Activated naive CD4-positive, alpha-beta T cell treated with anti-CD3 and anti-CD28 coated beads, Interleukin-2, amount 50 U/mL, for 24 hours (primary cell): Measurements from ENCODE around the gene PDP2.

Experiments
- H3K27ac Mint-ChIP-seq: one replicate; pipeline ENCODE4 v1.8.0; 2021; ENCODE audit warnings: mild to moderate bottlenecking, mixed read lengths
- H3K27me3 Mint-ChIP-seq: one replicate; pipeline ENCODE4 v1.8.0; 2021; ENCODE audit warnings: mixed read lengths
- H3K36me3 Mint-ChIP-seq: one replicate; pipeline ENCODE4 v1.8.0; 2021; ENCODE audit warnings: mixed read lengths
- H3K4me1 Mint-ChIP-seq: one replicate; pipeline ENCODE4 v1.8.0; 2021; ENCODE audit warnings: mixed read lengths
- H3K4me3 Mint-ChIP-seq: one replicate; pipeline ENCODE4 v1.8.0; 2021; ENCODE audit warnings: mild to moderate bottlenecking, mixed read lengths
- H3K9me3 Mint-ChIP-seq: one replicate; pipeline ENCODE4 v1.8.0; 2021; ENCODE audit warnings: mixed read lengths

PDP2 gene

GRCh38 chr16:66903544-66904427 lies 23.5 kb downstream of the PDP2 start:
- Mint-ChIP-seq H3K27ac (no peak overlapping the region), H3K27me3 (no peaks in the 10 kb centered on the region), H3K9me3 (no peaks in the 10 kb centered on the region), H3K4me3 (no peak overlapping the region), H3K4me1 (peaks cover 10% of the 10 kb centered on the region), H3K36me3 (no peaks in the 10 kb centered on the region)

DNA sequence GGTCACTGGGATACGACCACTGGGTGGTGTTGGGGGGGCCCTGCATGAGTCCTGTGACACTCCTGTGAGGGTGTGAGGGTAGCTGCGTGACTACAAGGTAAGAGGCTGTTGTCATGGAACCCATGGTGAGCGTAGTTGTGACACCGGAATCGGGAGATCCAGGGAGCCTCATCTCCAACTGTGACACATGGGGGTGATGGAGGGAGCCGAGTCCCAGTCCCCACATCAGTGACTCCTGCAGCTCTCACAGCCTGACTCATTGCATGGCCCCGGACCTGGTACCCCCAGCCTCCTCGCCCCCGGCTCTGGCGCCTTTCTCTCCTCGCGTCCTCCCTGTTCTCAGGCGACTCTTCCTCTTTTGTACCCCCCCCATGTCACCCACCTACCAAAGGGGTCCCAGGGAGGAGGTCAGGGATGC lies 24.1 kb downstream of the PDP2 start:
- H3K4me1 Mint-ChIP-seq, result peaks cover 10% of the 10 kb centered on the region
- H3K4me3 Mint-ChIP-seq, result no peak overlapping the region
- no peaks in the 10 kb centered on the region for H3K9me3 Mint-ChIP-seq
- no peaks in the 10 kb centered on the region for H3K27me3 Mint-ChIP-seq
- no peak overlapping the region for H3K27ac Mint-ChIP-seq
- no peaks in the 10 kb centered on the region for H3K36me3 Mint-ChIP-seq

DNA sequence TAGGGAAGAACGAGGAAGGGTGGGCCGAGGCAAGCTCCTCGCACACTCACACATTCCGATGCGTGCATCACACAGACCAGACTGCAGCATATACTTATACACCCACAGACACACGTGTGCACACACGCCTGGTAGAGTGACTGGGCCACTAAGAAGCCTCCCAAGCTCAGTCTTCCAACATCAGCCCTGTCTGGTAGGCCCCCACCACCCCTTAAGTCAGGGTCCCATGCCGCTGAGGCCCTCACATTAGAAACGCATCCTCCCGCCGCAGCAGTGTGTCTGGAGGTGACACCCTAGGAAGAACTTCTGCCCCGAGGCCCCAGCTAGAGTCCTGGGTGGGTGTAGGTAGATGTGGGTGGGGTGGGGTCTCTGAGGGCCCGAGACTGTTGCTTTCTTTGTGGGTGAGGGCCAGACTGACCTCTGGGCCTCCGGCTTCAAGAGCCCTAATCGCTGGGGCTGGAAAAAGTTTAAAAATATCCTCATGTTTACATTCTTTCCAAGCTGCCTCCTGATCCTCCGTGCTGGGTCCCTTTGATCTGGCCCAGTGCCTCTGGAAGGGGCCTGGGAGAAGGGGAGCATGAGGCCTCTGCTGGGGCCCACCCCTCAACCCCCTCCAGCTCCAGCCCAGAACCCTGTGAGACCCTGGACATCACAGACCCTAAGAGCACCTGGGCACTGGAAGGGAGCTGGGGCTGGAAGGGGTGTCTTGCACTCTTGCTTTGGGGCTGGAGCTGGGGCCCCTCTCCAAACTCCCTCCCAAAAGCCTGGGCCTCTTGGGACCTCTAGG lies 24.7 kb downstream of the PDP2 start:
- Mint-ChIP-seq H3K4me3 (no peak overlapping the region), H3K9me3 (no peaks in the 10 kb centered on the region), H3K27ac (no peak overlapping the region), H3K4me1 (peaks cover 10% of the 10 kb centered on the region), H3K27me3 (no peaks in the 10 kb centered on the region), H3K36me3 (no peaks in the 10 kb centered on the region)

- no peak overlapping the region for H3K4me3 Mint-ChIP-seq
These were observed 25.6 kb downstream of the PDP2 start for GRCh38 chr16:66905633-66906539.

DNA sequence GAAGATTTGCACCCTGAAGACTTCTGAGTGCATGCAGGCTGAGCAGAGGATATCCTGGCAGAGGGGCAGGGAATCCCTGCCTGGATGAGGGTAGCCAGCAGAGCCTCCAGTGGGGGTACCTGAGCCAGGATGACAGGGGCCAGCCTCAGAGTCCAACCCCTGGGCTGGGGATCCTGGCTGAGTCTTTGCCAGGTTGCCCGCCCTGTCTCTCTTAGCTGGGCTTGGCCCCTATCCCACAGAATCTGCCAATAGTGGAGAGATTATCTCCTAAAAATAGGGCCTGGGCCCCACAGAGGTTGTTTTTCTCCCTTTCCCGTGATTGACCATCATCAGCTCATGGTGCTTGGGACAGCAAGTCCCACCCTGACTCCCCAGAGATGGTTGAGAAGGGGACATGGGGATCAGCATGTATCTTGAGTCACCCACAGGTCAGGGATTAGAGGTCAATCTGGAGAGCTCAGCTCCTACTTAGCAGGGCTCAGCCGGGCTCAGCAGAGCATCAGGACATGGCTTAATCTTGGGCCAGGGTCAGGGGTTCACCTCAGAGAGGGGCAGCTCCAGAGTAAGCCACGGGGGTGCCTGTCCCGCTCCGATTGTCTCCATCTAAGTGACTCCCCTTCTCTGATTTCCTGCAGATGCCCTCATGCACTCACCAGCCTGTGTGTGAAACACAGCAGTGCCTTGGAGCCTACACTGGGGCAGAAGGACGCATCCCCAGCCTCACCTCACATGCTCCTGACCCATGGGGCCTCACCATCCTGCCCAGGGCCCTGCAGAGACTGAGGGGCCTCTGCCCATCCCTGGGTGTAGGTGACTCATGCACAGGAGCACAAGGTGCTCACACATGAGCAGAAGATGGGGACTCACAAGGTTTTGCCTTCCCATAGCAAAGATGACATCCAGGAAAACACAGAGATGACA lies 26.9 kb downstream of the PDP2 start:
- Mint-ChIP-seq H3K27me3 (no peaks in the 10 kb centered on the region), H3K4me3 (no peak overlapping the region), H3K27ac (no peak overlapping the region), H3K36me3 (no peaks in the 10 kb centered on the region), H3K4me1 (peaks cover 10% of the 10 kb centered on the region), H3K9me3 (no peaks in the 10 kb centered on the region)

More at GRCh38 chr16:66905633-66906539, 25.6 kb downstream of the PDP2 start:
- Mint-ChIP-seq H3K27ac (no peak overlapping the region), H3K27me3 (no peaks in the 10 kb centered on the region), H3K36me3 (no peaks in the 10 kb centered on the region), H3K4me1 (peaks cover 10% of the 10 kb centered on the region), H3K9me3 (no peaks in the 10 kb centered on the region)

DNA sequence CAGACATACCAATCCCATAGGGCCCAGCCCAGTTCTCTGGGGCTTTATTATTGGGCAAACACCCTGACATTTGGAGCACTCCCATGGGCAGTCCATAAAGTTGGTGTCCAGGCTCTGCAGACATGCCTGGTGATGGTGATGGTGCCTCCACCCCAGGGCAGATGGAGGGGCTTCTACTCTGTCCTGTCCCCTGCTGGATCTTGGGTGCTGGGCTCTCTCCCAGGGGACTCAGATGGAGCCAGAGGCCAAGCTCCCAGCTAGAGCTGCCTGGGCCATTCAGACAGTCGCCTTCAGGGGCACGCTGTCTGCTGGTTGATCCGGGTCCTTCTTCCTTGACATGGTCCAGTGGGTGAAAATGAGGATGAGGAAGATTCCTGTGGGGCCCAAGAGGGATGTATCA lies 27.8 kb downstream of the PDP2 start:
- no peaks in the 10 kb centered on the region for H3K36me3 Mint-ChIP-seq
- H3K27me3 Mint-ChIP-seq, result no peaks in the 10 kb centered on the region
- no peak overlapping the region for H3K27ac Mint-ChIP-seq
- peaks cover 10% of the 10 kb centered on the region for H3K4me1 Mint-ChIP-seq
- H3K9me3 Mint-ChIP-seq, result no peaks in the 10 kb centered on the region
- H3K4me3 Mint-ChIP-seq, result no peak overlapping the region

- Mint-ChIP-seq H3K4me3 (no peak overlapping the region), H3K27ac (no peak overlapping the region), H3K36me3 (no peaks in the 10 kb centered on the region)
These were observed 28.6 kb downstream of the PDP2 start for GRCh38 chr16:66908762-66909559.

DNA sequence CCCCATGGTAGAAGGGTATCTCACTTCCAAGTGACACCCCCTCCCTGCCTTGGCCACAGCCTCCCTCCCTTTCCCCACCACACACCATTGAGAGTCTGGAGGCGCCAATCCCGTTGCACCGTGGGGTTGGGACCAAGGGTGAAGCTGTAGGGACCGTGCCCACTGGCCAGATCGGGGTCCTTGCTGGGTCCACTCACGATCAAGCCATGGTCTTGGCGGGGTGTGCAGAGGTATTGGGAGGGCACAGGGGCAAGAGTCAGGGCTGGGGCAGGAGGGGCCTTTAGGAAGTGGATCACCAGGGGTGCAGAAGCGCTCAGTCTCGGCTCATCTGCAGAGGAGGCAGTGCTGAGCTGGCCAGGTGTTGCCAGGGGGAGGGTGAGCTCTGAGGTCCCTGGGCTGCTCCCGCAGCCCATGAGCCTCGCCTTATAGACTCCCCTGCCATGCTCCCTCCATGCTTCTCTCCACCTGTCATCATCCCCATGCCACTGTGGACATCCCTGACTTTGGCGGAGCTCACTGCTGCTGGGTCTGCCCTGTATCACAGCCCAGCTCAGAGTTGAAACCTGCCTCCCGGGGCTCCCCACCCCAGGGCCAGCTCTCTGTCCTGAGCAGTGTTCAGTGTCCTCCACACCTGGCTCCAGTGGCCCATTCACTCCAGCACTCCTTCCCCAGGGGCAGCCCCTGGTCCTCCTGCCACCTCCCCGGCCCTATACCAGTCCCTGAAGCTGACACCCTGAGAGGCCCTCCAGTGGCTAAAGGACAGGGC lies 30.0 kb downstream of the PDP2 start:
- Mint-ChIP-seq H3K4me3 (no peak overlapping the region), H3K4me1 (peaks cover 10% of the 10 kb centered on the region), H3K9me3 (no peaks in the 10 kb centered on the region), H3K36me3 (no peaks in the 10 kb centered on the region), H3K27ac (no peak overlapping the region), H3K27me3 (no peaks in the 10 kb centered on the region)

More at GRCh38 chr16:66908762-66909559, 28.6 kb downstream of the PDP2 start:
- no peaks in the 10 kb centered on the region for H3K27me3 Mint-ChIP-seq
- no peaks in the 10 kb centered on the region for H3K9me3 Mint-ChIP-seq
- peaks cover 10% of the 10 kb centered on the region for H3K4me1 Mint-ChIP-seq

DNA sequence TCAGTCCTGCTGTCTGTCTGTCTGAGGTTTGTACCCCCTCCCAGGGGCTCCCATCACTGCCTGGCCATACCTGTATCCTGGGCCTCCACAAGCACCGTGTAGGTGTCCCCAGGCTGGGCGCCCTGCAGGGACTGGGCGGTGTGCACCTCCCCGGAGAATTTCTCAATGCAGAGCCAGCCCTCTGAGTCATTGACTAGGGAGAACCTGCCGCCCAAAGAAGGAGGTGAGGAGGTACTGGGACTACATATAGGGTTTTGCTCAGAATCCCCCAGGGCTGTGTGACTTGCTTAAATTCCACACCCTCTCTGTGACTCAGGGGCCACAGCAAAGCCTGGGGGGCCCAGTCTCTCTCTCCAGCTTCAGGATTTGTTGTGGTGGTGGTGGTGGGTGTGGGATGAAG lies 30.8 kb downstream of the PDP2 start:
- H3K4me3 Mint-ChIP-seq, result no peak overlapping the region
- peaks cover 5% of the 10 kb centered on the region for H3K4me1 Mint-ChIP-seq
- no peak overlapping the region for H3K27ac Mint-ChIP-seq
- no peaks in the 10 kb centered on the region for H3K9me3 Mint-ChIP-seq
- H3K36me3 Mint-ChIP-seq, result no peaks in the 10 kb centered on the region
- H3K27me3 Mint-ChIP-seq, result no peaks in the 10 kb centered on the region

- Mint-ChIP-seq H3K4me3 (no peak overlapping the region), H3K27me3 (no peaks in the 10 kb centered on the region), H3K36me3 (no peaks in the 10 kb centered on the region), H3K27ac (no peak overlapping the region), H3K4me1 (no peaks in the 10 kb centered on the region), H3K9me3 (no peaks in the 10 kb centered on the region)
These were observed 31.5 kb downstream of the PDP2 start for GRCh38 chr16:66911801-66912200.

DNA sequence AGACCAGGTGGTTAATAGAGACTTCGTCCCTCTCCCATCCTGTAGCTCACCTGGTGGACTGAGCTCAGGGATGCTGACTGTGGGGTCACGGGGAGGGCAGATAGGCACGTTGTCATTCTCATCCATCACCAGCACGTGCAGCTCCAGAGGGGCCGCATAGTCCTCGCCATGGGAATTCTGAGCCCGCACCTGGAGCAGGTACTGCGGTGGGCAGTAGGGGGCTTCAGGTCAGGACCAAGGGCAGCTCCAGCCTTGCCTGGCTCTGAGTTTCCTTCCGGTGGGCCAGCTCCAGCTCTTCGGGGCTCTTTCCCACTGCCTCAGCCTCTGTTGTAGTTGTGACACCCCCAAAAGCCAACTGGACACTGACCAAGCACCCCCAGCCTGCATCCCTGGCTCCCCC lies 32.8 kb downstream of the PDP2 start:
- no peaks in the 10 kb centered on the region for H3K4me1 Mint-ChIP-seq
- H3K4me3 Mint-ChIP-seq, result no peak overlapping the region
- H3K9me3 Mint-ChIP-seq, result no peaks in the 10 kb centered on the region
- H3K36me3 Mint-ChIP-seq, result no peaks in the 10 kb centered on the region
- no peak overlapping the region for H3K27ac Mint-ChIP-seq
- H3K27me3 Mint-ChIP-seq, result no peaks in the 10 kb centered on the region

- H3K27me3 Mint-ChIP-seq, result no peaks in the 10 kb centered on the region
- H3K36me3 Mint-ChIP-seq, result no peaks in the 10 kb centered on the region
- H3K9me3 Mint-ChIP-seq, result no peaks in the 10 kb centered on the region
- no peak overlapping the region for H3K4me3 Mint-ChIP-seq
- H3K4me1 Mint-ChIP-seq, result no peaks in the 10 kb centered on the region
- no peak overlapping the region for H3K27ac Mint-ChIP-seq
These were observed 33.4 kb downstream of the PDP2 start for GRCh38 chr16:66913711-66914110.

GRCh38 chr16:66914541-66914940 lies 34.2 kb downstream of the PDP2 start:
- Mint-ChIP-seq H3K4me3 (no peak overlapping the region), H3K4me1 (no peaks in the 10 kb centered on the region), H3K36me3 (no peaks in the 10 kb centered on the region), H3K27ac (no peak overlapping the region), H3K9me3 (no peaks in the 10 kb centered on the region), H3K27me3 (no peaks in the 10 kb centered on the region)
